ENCODE measurements around the gene KCNE3. TPM values are rescaled to one million over a fixed set of nuclear protein-coding genes. Genes with fewer than 3 reads are reported as not detected.
A peak's percentile ranks its signal among the peaks of the same experiment; 100 is the strongest.

The KCNE3 gene
- total and polyA plus RNA-seq, 2 of the 13 experiments (the other 11 are each of a cell fraction or from before 2014, with no cell fraction given): 0.33 to 2.2 TPM

GRCh38 chr11:74462009-74462408 is 5.3 kb downstream of the KCNE3 start (continued):
- TF ChIP-seq KIAA2018 (CRISPR knock-in tag; IDR thresholded peaks at IDR 0.05; ENCODE audit: borderline replicate concordance) (no peak), JARID2 (CRISPR knock-in tag; IDR thresholded peaks at IDR 0.05; ENCODE audit: insufficient replicate concordance) (no peak), ZNF746 (CRISPR knock-in tag; IDR thresholded peaks at IDR 0.05) (no peak), ZC3H4 (CRISPR knock-in tag; IDR thresholded peaks at IDR 0.05; ENCODE audit: borderline replicate concordance) (no peak), MIER3 (CRISPR knock-in tag; IDR thresholded peaks at IDR 0.05; ENCODE audit: borderline replicate concordance) (peak; percentile 49; the same call in 1 of the 2 replicates), HMG20B (CRISPR knock-in tag; conservative IDR thresholded peaks at IDR 0.05) (no peak), GMEB2 (CRISPR knock-in tag; IDR thresholded peaks at IDR 0.05; ENCODE audit: low read depth) (no peak), ZSCAN22 (CRISPR knock-in tag; IDR thresholded peaks at IDR 0.05) (no peak), GTF3A (CRISPR knock-in tag; conservative IDR thresholded peaks at IDR 0.05) (no peak), CC2D1A (CRISPR knock-in tag; IDR thresholded peaks at IDR 0.05) (no peak), ZNF644 (CRISPR knock-in tag; IDR thresholded peaks at IDR 0.05; ENCODE audit: low read depth) (peak; percentile 84), ZNF878 (CRISPR knock-in tag; IDR thresholded peaks at IDR 0.05) (no peak), SRSF4 (IDR thresholded peaks at IDR 0.05; ENCODE audit: low read depth, low read length, poor library complexity, severe bottlenecking) (no peak), ELF3 (CRISPR knock-in tag; IDR thresholded peaks at IDR 0.05) (peak; percentile 81), DNMT3B (CRISPR knock-in tag; conservative IDR thresholded peaks at IDR 0.05) (no peak), PHF21A (CRISPR knock-in tag; IDR thresholded peaks at IDR 0.05) (peak; percentile 42; the same call in 1 of the 2 replicates), ZNF674 (CRISPR knock-in tag; IDR thresholded peaks at IDR 0.05; ENCODE audit: low read depth) (no peak), ATAD3A (CRISPR knock-in tag; IDR thresholded peaks at IDR 0.05) (no peak), ATF5 (CRISPR knock-in tag; IDR thresholded peaks at IDR 0.05; ENCODE audit: low read depth) (no peak), SMARCE1 (IDR thresholded peaks at IDR 0.05; ENCODE audit: borderline replicate concordance) (no peak), MYC (CRISPR knock-in tag; IDR thresholded peaks at IDR 0.05; ENCODE audit: borderline replicate concordance) (peak; percentile 28; the same call in 1 of the 2 replicates), PLRG1 (conservative IDR thresholded peaks at IDR 0.05) (no peak), ZNF616 (CRISPR knock-in tag; IDR thresholded peaks at IDR 0.05; ENCODE audit: low read depth) (no peak)

Measured in HepG2 (cell line).